NCI-H1417 (cell line): ENCODE results near the gene LY6G5B.

Experiments used
- DNase-seq, 3 experiments: peaks; one replicate each; lab custom pipeline; 2025; lab: John Stamatoyannopoulos, UW

The LY6G5B gene

GRCh38 chr6:31641370-31641769 lies 28.4 kb upstream of the LY6G5B start:
- DNase-seq: no peak

- no peak for DNase-seq
These were observed 26.8 kb upstream of the LY6G5B start for GRCh38 chr6:31642798-31643570.

GRCh38 chr6:31643818-31644454 lies 25.8 kb upstream of the LY6G5B start:
- no peak for DNase-seq

- no peak for DNase-seq
These were observed 24.5 kb upstream of the LY6G5B start for GRCh38 chr6:31645325-31645724.

GRCh38 chr6:31651602-31652191 lies 18.1 kb upstream of the LY6G5B start:
- peak; percentile 61 to 87 (median 65) for DNase-seq

- DNase-seq: no peak
These were observed 16.7 kb upstream of the LY6G5B start for GRCh38 chr6:31652925-31653724.

- no peak for DNase-seq
These were observed 15.0 kb upstream of the LY6G5B start for GRCh38 chr6:31654574-31655348.

GRCh38 chr6:31655349-31656237 lies 14.2 kb upstream of the LY6G5B start, which contains the start of gene APOM:
Gene APOM (plus strand): TSS chr6:31655894. CDS start chr6:31655967, 73 bp downstream.
- no peak for DNase-seq

- no peak for DNase-seq
These were observed 12.2 kb upstream of the LY6G5B start for GRCh38 chr6:31657406-31658157.

GRCh38 chr6:31658158-31658688 lies 11.6 kb upstream of the LY6G5B start:
- DNase-seq: no peak

GRCh38 chr6:31658983-31659648 lies 10.7 kb upstream of the LY6G5B start:
- DNase-seq: no peak

- no peak for DNase-seq
These were observed 10.0 kb upstream of the LY6G5B start for GRCh38 chr6:31659649-31660380.

GRCh38 chr6:31660381-31661261 lies 9.2 kb upstream of the LY6G5B start, which contains the start of gene C6orf47:
Gene C6orf47 (minus strand): TSS chr6:31660778. CDS start chr6:31659947, 831 bp downstream.
- DNase-seq: peak; percentile 77 to 87 (median 81)

- DNase-seq: no peak
These were observed 8.3 kb upstream of the LY6G5B start for GRCh38 chr6:31661262-31662123.

GRCh38 chr6:31662124-31662723 lies 7.6 kb upstream of the LY6G5B start:
- DNase-seq: no peak
